ENCODE data around the gene PPP1R13B. TPM values are rescaled to one million over a fixed set of nuclear protein-coding genes. Genes with fewer than 3 reads are reported as not detected.

Gene PPP1R13B
- polyA plus RNA-seq, 1 of the 3 experiments (the other 2 are of a cell fraction) = 5.7 TPM

GRCh38 chr14:103848175-103849077 is 1.1 kb upstream of the PPP1R13B start:
- Histone ChIP-seq H3K9me2 (no peaks in the 10 kb centered on the region), H4K20me1 (ENCODE audit: insufficient read depth) (no peaks in the 10 kb centered on the region), H3K9me3 (no peaks in the 10 kb centered on the region), H3K27ac (ENCODE audit: low read depth in 2 of 2, low read length in 1 of 2) (peak overlapping the region in 1 of 2 experiments; percentile 75; a peak in 1 of 4 replicates), H3K79me2 (ENCODE audit: insufficient read depth) (peaks cover 8% of the 10 kb centered on the region; the same call in 1 of the 2 replicates), H3F3A (replicated peaks; ENCODE audit: insufficient read depth) (peaks cover 4% of the 10 kb centered on the region), H2AFZ (ENCODE audit: low read depth) (peak overlapping the region; percentile 70; the same call in 1 of the 2 replicates), H3K4me2 (peak overlapping the region; percentile 63), H3K4me1 (ENCODE audit: control insufficient read depth in 1 of 2, insufficient read depth in 2 of 2, low read depth in 1 of 2, low read length in 1 of 2) (peaks cover 0 to 10% of the 10 kb centered on the region in 2 experiments; a peak in 1 of 4 replicates), H3K27me3 (ENCODE audit: insufficient read depth) (no peaks in the 10 kb centered on the region), H3K4me3 (ENCODE audit: low read depth in 2 of 2, low read length in 1 of 2) (peak overlapping the region; percentile 68 to 74), H3K9ac (no peak overlapping the region; the same call in 1 of the 2 replicates), H3K36me3 (replicated peaks in 1 of 2; ENCODE audit: control insufficient read depth in 1 of 2, insufficient read depth in 2 of 2, low read length in 1 of 2) (no peaks in the 10 kb centered on the region)
- DNase-seq = peak; percentile 49
- no peak for TF ChIP-seq YY1 (IDR thresholded peaks at IDR 0.05; ENCODE audit: low read depth)
- no peak for TF ChIP-seq NFIC (IDR thresholded peaks at IDR 0.05; ENCODE audit: borderline replicate concordance)
- TF ChIP-seq, protein P1, sequence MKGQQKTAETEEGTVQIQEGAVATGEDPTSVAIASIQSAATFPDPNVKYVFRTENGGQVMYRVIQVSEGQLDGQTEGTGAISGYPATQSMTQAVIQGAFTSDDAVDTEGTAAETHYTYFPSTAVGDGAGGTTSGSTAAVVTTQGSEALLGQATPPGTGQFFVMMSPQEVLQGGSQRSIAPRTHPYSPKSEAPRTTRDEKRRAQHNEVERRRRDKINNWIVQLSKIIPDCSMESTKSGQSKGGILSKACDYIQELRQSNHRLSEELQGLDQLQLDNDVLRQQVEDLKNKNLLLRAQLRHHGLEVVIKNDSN (IDR thresholded peaks at IDR 0.05; ENCODE audit: borderline replicate concordance, low read depth) = no peak
- no peak for TF ChIP-seq TCF12 (IDR thresholded peaks at IDR 0.05)
- TF ChIP-seq, protein P2, sequence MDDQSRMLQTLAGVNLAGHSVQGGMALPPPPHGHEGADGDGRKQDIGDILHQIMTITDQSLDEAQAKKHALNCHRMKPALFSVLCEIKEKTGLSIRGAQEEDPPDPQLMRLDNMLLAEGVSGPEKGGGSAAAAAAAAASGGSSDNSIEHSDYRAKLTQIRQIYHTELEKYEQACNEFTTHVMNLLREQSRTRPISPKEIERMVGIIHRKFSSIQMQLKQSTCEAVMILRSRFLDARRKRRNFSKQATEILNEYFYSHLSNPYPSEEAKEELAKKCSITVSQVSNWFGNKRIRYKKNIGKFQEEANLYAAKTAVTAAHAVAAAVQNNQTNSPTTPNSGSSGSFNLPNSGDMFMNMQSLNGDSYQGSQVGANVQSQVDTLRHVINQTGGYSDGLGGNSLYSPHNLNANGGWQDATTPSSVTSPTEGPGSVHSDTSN (IDR thresholded peaks at IDR 0.05) = no peak
- no peak for TF ChIP-seq MXI1 (IDR thresholded peaks at IDR 0.05; ENCODE audit: low read depth, low read length)
- no peak for TF ChIP-seq GATA2 (CRISPR knock-in tag; IDR thresholded peaks at IDR 0.05)
- 72% methylated on average over 28 of the region's 57 CpGs for WGBS (ENCODE audit: low lambda C conversion rate)
- POLR2A ChIA-PET = no interaction called here
- CTCF ChIA-PET = interaction anchor here (1.4 kb wide), 1 partner anchor 33 kb away, joined by 3 read pairs; no protein-coding TSS in a partner anchor

DNA sequence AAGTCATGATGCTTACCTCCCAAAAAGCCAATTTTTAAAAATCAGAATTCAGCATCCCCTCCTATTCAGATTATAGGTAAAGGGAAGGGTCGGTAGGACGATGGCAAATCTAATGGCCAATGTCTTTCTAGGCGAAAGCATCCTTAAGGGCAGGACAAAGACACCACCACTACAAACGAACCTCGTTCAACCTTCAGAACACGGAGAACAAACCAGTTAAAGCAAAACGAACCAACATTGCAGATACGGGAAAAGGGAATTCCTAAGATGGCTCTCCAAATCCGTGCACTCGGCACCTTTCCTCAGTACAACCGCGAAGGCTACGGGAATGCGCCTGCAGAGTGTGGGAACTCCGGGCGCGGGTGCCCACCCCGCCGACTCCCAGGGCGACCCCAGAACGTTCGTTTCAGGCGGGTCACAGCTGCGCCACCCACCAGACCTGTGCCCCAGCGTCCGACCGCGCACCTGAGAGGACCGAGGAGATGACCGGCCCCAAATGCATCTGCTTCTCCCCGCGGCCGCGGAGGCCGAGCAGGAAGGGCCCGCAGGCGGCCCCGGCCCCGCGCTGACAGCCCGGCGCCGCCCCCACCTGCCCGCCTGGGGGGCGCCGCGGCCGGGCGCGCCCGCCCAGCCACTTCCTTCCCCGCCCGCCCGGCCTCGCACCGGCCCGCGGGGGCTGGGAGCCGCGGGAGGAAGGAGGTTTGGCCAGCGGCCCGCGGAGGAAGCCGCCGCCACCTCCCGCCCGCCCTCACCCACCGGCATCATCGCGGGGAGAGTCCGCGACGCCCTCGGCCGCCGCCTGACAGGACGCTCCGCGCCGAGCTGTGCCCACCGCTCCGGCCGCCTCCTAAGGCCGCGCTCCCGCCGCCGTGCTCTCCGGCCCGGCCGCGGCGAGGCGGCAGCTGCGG is 578 bp downstream of the PPP1R13B start:
- Histone ChIP-seq H3K36me3 (replicated peaks in 1 of 2; ENCODE audit: control insufficient read depth in 1 of 2, insufficient read depth in 2 of 2, low read length in 1 of 2) (no peaks in the 10 kb centered on the region), H2AFZ (ENCODE audit: low read depth) (peak overlapping the region; percentile 50), H3K9ac (peak overlapping the region; percentile 23; the same call in 1 of the 2 replicates), H3K4me2 (peak overlapping the region; percentile 74), H3K4me1 (ENCODE audit: control insufficient read depth in 1 of 2, insufficient read depth in 2 of 2, low read depth in 1 of 2, low read length in 1 of 2) (peaks cover 0 to 10% of the 10 kb centered on the region in 2 experiments; a peak in 1 of 4 replicates), H3K79me2 (ENCODE audit: insufficient read depth) (peaks cover 11% of the 10 kb centered on the region; the same call in 1 of the 2 replicates), H3K27me3 (ENCODE audit: insufficient read depth) (no peaks in the 10 kb centered on the region), H3K9me3 (no peaks in the 10 kb centered on the region), H4K20me1 (ENCODE audit: insufficient read depth) (no peaks in the 10 kb centered on the region), H3K4me3 (ENCODE audit: low read depth in 2 of 2, low read length in 1 of 2) (peak overlapping the region; percentile 73 to 74), H3K9me2 (no peaks in the 10 kb centered on the region), H3F3A (replicated peaks; ENCODE audit: insufficient read depth) (peaks cover 4% of the 10 kb centered on the region), H3K27ac (ENCODE audit: low read depth in 2 of 2, low read length in 1 of 2) (peak overlapping the region in 1 of 2 experiments; percentile 39; a peak in 1 of 4 replicates)
- peak; percentile 80 for DNase-seq
- TF ChIP-seq, protein P3, sequence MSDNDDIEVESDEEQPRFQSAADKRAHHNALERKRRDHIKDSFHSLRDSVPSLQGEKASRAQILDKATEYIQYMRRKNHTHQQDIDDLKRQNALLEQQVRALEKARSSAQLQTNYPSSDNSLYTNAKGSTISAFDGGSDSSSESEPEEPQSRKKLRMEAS (IDR thresholded peaks at IDR 0.05; ENCODE audit: low read depth) = no peak
- TF ChIP-seq IRF3 (IDR thresholded peaks at IDR 0.05; ENCODE audit: low read depth, low read length) (no peak), TCF12 (IDR thresholded peaks at IDR 0.05) (no peak), EZH2phosphoT487 (IDR thresholded peaks at IDR 0.05; ENCODE audit: borderline replicate concordance, low read depth) (no peak)
- 14% methylated on average over 10 of the region's 95 CpGs for WGBS (ENCODE audit: low lambda C conversion rate)
- ChIA-PET CTCF (interaction anchor here (0.6 to 1.5 kb wide), 2 partner anchors 11 to 41 kb away, joined by 3 to 4 read pairs; no protein-coding TSS in a partner anchor), POLR2A (interaction anchor here (0.6 kb wide), 1 partner anchor 231 kb away, joined by 3 read pairs; no protein-coding TSS in a partner anchor)
